Suprapubic skin (tissue), 3 donors: ENCODE measurements around the gene IMPA2.

ENCODE experiments used
- CTCF ChIP-seq, 2 donors: fragments of 200-600 bp in 1 of 2; fragments of 450-650 bp in 1 of 2; sonication (generic) in 1 of 2; IDR thresholded peaks; one replicate each; pipeline ENCODE4 v1.5.1; 2016 to 2019; ENCODE audit warnings: antibody characterized with exemption in 2 of 2, mild to moderate bottlenecking in 1 of 2, moderate library complexity in 1 of 2
- POLR2A ChIP-seq, 2 donors: fragments of 450-650 bp; IDR thresholded peaks; one replicate each; pipeline ENCODE4 v1.6.1; 2017; ENCODE audit warnings: antibody characterized with exemption in 2 of 2, mild to moderate bottlenecking in 2 of 2, moderate library complexity in 2 of 2

- TF ChIP-seq CTCF (IDR thresholded peaks at IDR 0.05) (no peak), POLR2A (IDR thresholded peaks at IDR 0.05) (no peak)
Observed at GRCh38 chr18:11948852-11949523, 32.3 kb upstream of the IMPA2 start.
